ENCODE results near the gene CCDC110.
"Not testable (repeated sequence)": the region's sequence is repeated elsewhere in the genome, so short reads cannot be mapped to it uniquely, and the experiment has no call there.

The CCDC110 gene

GRCh38 chr4:185471235-185472102, at the start of gene CCDC110:
TSS of gene CCDC110 (minus strand) at chr4:185471733. CDS start at chr4:185471683, 50 bp downstream.
- peak; percentile 36 for DNase-seq

DNA sequence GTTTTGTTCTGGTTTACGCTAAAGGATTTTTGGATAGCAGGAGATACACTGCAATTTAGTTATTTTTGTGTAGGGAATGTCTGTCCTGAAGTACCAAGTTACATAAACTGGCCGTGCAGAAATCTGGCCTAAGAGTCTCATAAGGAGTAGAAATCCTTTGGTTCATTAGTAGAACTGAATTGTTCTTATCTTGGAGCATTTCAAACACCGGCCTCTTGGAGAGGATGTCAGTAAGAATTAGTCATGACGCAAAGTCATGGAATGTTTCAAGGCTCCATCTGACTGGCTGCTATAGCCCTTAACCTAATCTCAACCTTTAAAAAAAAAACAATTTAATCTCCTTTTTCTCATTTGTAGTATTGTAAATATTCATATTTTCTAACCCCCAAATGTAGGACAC, 48.6 kb upstream of the CCDC110 start:
- DNase-seq: no peak

GRCh38 chr4:185518494-185518893, 47.0 kb upstream of the CCDC110 start:
- no peak for DNase-seq

DNA sequence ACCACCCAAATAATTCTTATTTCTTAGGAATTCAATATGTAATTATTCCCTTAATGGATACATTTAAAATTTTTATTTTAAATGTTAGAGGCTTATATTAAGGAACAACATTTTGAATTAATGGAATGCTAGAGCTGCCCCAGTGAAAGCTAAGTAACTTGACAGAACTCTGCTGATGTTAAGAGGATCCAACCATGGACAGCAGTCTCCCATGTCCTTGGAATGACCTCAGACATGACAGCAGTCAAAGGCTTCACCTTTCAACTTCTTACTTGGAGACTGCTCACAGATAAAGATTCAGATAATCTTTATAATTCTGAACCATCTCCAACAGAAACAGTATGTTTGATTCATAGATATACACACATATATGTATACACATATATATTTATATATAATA, 46.5 kb upstream of the CCDC110 start:
- DNase-seq: no peak

DNA sequence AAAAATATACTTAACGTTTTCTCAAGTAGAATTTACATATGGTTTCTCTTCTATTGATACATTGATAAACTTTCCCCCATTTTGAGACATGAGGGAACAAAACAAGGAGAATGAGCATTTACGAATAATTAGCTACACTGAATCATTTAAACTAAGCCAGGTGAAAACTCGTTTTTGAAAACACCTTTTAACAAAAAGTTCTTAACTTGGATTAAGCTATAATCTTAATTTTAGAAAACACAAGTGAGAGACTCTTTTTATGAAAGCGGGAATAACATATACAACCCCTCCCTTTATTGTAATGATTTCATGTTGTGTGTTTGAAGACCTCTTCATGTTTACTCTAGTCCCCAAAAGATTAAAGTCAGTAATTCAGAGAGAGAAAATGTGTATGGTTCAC, 43.7 kb upstream of the CCDC110 start:
- no peak for DNase-seq

DNA sequence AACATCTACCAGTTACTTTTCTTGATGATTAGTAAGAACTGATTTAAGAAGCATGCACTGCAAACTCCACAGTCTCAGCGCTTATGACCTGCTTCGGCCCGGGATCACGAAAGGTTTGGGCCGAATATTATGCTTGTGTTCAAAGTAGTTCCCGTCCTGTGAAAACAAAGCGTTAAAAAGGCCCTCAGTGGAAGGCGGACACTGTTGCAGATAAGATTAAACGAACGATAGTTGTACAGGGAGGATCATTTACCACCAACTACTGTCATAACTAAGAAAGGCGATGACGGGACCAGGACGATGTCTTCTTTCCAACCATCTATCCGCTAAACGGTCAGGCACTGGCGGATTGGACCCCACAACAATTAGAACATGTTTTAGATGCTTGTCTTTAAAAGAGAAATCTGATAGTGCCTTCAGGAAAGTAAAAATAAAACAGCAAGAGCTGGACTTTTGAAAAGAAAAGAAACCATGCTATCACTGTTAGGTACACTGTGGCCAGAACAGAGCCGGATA, 42.7 kb upstream of the CCDC110 start:
- DNase-seq: no peak

GRCh38 chr4:185513489-185514181, 42.1 kb upstream of the CCDC110 start:
- DNase-seq: no peak

GRCh38 chr4:185512516-185512915, 41.0 kb upstream of the CCDC110 start:
- no peak for DNase-seq

DNA sequence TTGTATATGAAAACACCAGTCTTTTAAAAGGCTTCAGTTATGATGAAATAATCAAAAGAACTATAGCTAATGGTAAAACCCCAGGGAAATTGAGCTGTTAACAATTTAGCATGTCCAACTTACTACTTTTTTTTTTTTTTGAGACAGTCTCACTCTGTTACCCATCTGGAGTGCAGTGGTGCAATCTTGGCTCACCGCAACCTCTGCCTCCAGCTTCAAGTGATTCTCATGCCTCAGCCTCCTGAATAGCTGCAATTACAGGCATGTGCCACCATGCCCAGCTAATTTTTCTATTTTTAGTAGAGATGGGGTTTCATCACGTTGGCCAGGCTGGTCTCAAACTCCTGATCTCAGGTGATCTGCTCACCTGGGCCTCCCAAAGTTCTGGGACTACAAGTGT, 39.7 kb upstream of the CCDC110 start:
- not testable (repeated sequence) for DNase-seq

DNA sequence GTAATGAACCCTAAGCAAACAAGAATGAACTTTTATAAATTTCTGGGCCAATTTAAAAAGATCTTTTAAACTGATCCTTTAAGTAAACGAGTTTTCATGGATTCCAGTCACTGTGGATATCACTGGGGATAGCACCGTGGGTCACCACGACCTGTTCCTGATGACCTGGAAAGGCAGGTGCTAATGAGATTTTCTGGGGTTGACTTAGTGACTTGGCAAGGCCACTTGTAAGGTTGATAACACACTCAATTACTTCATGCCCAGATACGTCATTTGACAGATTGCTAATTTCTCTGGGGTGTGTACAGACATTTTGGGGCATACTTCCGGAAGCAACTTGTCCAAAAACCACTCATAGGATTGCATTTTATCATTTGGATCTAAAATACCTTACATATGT, 39.3 kb upstream of the CCDC110 start:
- no peak for DNase-seq

DNA sequence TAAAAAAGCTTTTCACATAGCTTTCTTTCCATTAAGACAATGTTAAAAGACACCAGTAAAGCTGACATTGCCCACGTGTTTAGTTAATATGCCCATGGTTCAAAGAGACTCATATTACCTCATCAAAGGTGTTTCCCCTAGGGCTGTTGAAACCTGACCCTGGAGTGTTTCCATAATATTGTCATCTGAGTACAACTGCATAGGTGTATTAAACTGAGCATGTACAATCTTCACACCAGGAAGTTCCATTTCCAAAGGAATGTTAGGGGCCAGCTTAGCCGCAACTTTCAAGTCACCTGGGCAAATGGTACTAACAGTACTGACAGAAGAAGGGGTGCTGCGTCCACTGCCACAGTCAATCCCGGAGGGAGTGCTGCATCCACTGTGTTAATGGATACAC, 36.6 kb upstream of the CCDC110 start:
- DNase-seq: no peak

- DNase-seq: no peak
Observed at GRCh38 chr4:185506422-185506821, 34.9 kb upstream of the CCDC110 start.

- DNase-seq: peak; percentile 74
Observed at GRCh38 chr4:185504098-185505047, 32.8 kb upstream of the CCDC110 start.

GRCh38 chr4:185502386-185502785, 30.9 kb upstream of the CCDC110 start:
- no peak for DNase-seq

- no peak for DNase-seq
Observed at GRCh38 chr4:185500576-185500975, 29.0 kb upstream of the CCDC110 start.

DNA sequence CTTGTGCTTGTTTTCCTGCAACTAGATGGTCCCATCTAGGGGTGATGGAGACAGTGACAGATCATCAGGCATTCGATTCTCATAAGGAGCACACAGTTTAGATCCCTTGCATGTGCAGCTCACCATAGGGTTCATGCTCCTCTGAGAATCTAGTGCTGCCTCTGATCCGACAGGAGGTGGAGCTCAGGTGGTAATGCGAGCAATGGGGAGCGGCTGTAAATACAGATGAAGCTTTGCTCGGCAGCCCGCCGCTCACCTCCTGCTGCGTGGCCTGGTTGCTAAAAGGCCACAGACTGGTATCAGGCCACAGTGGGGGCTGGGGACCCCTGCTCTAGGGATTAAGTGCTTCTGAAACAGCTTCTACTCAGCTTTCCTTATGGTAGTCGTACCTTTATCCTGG, 28.5 kb upstream of the CCDC110 start:
- DNase-seq: no peak

- no peak for DNase-seq
Observed at GRCh38 chr4:185488650-185489049, 17.1 kb upstream of the CCDC110 start.

DNA sequence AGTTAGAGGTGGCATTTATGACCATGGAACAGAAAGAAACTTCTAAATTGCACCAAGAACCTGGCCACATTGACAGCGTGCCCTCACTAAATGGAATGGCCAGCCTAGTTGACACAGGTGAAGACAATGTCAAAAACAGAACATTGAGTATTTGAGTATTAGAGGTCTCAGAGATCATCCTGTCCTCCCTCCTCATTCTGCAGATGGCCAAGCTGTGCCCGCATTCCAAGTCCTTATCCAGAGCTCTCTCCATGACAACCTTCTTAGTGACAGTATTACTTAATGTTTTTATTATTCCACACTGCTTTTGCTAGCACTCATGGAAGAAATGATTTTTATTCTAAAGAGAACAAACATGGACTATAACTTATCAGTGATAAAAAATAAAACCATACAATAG, 9.9 kb upstream of the CCDC110 start:
- DNase-seq: no peak

- no peak for DNase-seq
Observed at GRCh38 chr4:185480016-185480732, 8.6 kb upstream of the CCDC110 start.

DNA sequence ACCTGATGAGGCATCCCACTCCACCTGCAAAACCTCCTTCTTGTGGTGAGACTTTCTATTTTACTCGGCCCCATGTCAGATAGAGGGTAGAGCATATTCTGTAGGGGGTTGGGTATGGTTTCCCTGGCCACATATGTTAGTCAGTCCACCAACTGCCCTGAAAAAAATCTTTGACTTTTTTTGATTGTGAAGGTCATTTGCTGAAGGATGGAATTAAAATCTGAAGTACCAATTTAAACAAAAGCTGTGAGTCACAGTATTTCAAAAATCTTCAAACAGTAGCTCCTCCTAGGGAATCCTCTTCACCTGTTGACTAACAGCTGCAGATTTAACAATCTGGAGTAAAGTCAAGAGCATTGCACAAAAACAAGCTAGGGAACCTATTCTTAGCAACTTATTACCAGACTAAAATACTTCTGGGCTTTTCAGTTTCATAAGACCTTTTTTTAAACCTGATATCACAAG, 8.0 kb upstream of the CCDC110 start:
- DNase-seq: no peak

- no peak for DNase-seq
Observed at GRCh38 chr4:185473247-185473646, 1.7 kb upstream of the CCDC110 start.

GRCh38 chr4:185472103-185472542, 590 bp upstream of the CCDC110 start:
- DNase-seq: no peak
